HTR-8/SVneo (cell line): ENCODE data around the gene GM2A.
"Not testable (repeated sequence)": the region's sequence is repeated elsewhere in the genome, so short reads cannot be mapped to it uniquely, and the experiment has no call there.

Experiments used
- DNase-seq: peaks from one replicate; pipeline ENCODE4 v3.0.0; 2011; ENCODE audit warnings: low spot score, mixed read lengths; ENCODE audit not compliant: insufficient read length
- FAIRE-seq: peaks from 2 replicates; lab custom pipeline; 2011; peaks lifted over from hg19 to GRCh38; lab: Jason Lieb, UNC

The GM2A gene

GRCh38 chr5:151281001-151281639 lies 28.1 kb downstream of the GM2A start:
- DNase-seq = no peak
- peak; percentile 31 for FAIRE-seq

- DNase-seq (no peak), FAIRE-seq (no peak)
Observed at GRCh38 chr5:151283120-151283825, 30.3 kb downstream of the GM2A start.

DNA sequence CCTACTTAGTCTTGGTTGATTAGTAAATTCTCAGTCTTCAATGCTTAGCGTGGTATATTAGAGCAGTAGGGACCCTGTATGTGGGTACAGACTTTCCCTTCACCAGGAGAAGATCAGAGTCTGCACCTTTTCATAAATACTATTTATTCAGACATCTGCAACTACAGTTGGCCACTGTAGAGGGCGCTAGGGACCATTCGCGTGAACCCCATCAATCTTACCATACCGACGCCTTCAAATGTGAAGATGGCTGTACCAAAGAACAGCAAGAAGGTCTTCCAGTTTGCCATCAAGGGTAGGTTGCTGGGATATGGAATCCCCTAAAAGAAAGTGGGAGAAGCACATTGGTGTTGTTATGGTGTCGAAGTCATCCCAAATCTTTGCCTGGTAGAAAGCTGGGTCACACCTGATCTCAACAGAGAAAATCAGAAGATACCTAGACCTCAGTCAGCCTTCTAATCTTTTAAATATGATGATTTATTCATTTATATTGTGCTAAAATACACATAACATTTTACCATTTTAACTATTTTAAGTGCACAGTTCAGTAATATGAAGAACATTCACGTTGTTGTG lies 31.5 kb downstream of the GM2A start:
- FAIRE-seq (no peak), DNase-seq (no peak)

GRCh38 chr5:151285683-151286082 lies 32.7 kb downstream of the GM2A start:
- FAIRE-seq = no peak
- DNase-seq = no peak

- no peak for FAIRE-seq
- no peak for DNase-seq
Observed at GRCh38 chr5:151286246-151286645, 33.3 kb downstream of the GM2A start.

- no peak for FAIRE-seq
- no peak for DNase-seq
Observed at GRCh38 chr5:151288180-151288579, 35.2 kb downstream of the GM2A start.

DNA sequence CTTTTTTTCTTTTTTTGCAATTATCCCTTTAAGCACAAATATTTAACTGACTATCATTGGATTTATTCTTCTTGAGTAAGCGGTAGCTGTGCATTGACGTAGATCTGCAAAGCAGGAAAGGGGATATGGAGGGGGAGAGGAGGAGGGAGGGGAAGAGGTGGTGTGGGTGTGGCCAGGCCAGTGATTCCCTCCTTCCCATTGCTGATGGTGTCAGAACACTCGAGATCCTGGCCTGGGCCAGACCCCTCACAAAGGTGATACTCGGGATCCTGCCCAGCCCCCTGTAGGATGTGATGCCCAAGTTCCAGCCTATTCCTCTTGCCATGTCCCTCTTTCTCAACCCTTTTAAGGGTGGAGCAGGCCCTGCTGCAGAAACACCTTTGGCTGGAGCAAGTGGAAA lies 40.6 kb downstream of the GM2A start:
- no peak for DNase-seq
- no peak for FAIRE-seq

- no peak for FAIRE-seq
- DNase-seq = no peak
Observed at GRCh38 chr5:151295138-151295537, 42.2 kb downstream of the GM2A start.

DNA sequence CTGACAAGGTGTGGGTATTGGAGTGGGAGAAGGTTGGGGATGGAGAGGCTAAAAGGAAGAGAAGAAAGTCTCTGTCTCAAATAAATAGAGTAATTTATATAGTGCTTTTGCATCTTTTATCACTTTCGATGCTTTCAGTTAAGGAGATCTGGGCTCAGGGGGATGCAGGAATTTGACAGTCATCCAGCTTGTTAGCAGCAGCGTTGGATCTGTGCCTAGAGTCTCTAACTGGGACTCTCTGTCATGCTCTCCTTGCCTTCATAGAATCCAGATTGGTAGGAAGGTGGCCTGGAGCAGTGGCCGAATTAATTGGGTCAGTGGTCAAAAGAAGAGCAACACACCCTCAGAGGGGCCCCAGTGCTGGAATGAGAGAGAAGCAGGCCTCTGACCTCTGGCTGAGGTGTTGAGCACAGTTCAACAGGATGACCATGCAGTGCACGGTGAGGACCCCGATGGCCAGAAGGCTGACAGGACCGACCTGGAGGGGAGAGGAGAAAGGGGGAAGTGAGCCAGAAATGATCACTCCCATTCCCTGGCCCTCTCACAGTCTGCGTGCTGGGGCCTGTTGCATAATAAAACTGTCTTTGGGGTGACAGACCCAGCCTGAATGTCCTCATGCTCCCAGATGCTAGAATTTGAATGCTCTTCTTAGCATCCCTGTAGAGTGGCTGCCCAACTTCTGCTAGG lies 42.9 kb downstream of the GM2A start:
- FAIRE-seq = no peak
- no peak for DNase-seq

DNA sequence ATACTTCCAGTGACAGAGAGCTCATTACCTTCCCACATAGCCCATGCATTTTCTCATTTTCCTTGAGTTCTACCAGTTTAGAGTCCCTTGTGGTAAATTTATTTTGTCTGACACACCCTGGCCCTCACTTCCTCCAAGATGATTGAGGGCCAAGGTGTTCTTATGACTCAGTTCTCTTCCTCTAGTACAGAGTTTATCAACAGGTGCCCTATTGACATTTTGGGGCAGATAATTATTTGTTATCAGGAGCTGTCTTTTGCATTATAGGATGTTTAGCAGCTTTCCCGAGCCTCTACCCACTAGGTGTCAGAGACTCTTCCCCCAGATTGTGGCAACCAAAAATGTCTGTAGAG lies 43.5 kb downstream of the GM2A start:
- no peak for DNase-seq
- no peak for FAIRE-seq

- DNase-seq = no peak
- no peak for FAIRE-seq
Observed at GRCh38 chr5:151296974-151297373, 44.0 kb downstream of the GM2A start.

DNA sequence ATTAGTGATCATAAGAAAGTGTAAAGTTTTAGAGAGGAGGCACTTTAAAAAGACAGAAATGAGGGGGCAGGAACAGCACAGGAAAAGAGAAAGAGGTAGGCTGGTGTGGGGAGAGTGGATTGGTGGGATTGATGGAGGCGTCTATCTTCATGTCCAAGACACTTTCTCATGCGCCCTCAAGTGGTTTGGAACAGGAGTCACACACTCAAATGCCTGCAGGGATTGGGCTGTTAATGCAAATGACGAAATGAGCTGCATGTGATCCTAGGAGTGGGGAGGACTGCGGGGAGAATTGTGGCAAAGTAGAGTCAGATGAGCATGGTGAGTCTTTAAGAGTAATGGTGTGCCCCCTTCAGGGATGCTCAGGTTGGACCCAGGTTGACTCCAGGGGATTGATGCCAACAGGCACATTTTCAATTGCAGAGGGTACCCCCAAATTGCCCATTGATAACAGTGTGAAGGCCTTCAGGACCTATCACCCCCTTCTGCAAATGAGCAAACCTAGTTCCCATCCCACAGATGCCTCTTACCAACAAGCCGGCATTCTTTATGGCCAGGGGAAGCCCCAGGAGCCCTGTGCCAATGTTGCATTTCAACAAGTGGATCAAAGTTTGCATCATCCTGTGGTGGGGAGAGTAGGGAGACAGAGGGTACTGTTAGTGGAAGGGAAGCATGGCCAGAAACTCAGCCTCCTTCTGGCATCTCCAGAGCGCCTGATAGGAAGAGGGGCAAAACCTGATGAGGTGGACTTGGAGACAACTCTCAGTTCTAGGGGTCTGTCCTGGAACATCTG lies 45.3 kb downstream of the GM2A start:
- no peak for FAIRE-seq
- peak; percentile 66 for DNase-seq

DNA sequence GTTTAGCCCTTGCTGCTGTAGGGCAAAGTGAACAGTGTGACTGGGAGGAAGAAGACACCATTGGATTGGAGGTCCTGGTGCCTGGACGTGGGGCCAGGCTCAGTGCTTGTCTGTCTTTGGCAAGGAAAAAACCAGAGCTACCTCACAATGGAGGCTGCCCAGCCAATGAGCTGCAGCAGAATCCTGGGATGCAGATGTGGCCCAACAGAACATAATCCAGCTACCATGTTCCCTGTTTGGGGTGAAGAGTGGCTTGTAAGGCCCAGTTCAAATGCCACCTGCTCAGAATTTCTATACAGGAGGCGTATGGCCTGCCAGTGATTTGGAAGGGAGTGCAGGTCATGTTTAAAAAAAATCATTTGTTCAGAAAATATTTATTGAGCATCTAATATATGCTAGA lies 50.7 kb downstream of the GM2A start, which contains the start of gene SLC36A3:
Gene SLC36A3, minus strand, starts transcription at position 101 of the 400 bp plus-strand sequence. CDS start 412 bp downstream, outside the sequence.
- FAIRE-seq = no peak

GRCh38 chr5:151309266-151309665 lies 56.3 kb downstream of the GM2A start:
- DNase-seq, FAIRE-seq: not testable (repeated sequence)

More for the DNA sequence above, 50.7 kb downstream of the GM2A start, which contains the start of gene SLC36A3:
- no peak for DNase-seq

DNA sequence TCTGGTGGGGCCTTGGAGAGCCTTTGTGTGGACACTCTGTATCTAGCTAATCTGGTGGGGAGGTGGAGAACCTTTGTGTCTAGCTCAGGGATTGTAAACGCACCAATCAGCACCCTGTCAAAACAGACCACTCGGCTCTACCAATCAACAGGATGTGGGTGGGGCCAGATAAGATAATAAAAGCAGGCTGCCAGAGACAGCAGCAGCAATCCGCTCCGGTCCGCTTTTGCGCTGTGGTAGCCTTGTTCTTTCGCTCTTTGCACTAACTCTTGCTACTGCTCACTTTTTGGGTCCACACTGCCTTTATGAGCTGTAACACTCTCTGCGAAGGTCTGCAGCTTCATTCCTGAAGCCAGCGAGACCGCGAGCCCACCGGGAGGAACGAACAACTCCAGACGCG lies 56.8 kb downstream of the GM2A start:
- not testable (repeated sequence) for FAIRE-seq

GRCh38 chr5:151310932-151311331 lies 57.9 kb downstream of the GM2A start:
- FAIRE-seq (no peak), DNase-seq (no peak)

More for the DNA sequence above, 56.8 kb downstream of the GM2A start:
- not testable (repeated sequence) for DNase-seq

DNA sequence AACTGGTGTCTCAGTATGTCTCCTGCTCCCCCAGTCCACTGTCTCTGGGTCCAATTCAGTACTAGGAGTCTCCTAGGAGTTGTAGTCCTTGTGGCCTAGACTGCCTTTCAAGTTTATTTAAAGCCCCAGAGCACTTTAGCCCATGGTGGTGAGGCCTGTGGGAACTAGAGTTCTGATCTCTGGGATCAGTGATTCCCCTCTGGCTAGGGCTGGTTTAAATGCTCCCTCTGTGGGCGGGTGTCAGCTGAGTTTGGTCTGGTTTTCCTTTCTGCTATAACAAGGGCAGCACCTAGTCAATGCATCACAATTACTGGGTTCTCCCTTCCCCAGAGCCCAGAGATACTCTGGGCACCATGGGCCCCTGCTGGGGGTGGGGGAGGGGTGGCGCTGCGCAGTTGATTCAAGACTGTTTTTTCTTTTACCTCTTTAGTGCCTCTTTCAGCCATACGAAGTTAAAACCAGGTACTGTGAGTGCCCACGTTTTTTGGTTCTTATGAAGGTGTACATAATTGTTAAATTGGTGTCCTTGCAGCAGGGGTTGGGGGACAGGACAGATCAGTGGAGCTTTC lies 59.9 kb downstream of the GM2A start:
- FAIRE-seq = no peak
- DNase-seq = no peak

GRCh38 chr5:151313357-151313756 lies 60.4 kb downstream of the GM2A start:
- FAIRE-seq (no peak), DNase-seq (no peak)

GRCh38 chr5:151315998-151316597 lies 63.1 kb downstream of the GM2A start:
- no peak for FAIRE-seq
- DNase-seq = peak; percentile 73
